ENCODE measurements around the gene KRT13. TPM values are rescaled to one million over a fixed set of nuclear protein-coding genes. Genes with fewer than 3 reads are reported as not detected.

Gene KRT13
- total RNA-seq, 1 donor from 2014 or later, result 112 TPM

DNA sequence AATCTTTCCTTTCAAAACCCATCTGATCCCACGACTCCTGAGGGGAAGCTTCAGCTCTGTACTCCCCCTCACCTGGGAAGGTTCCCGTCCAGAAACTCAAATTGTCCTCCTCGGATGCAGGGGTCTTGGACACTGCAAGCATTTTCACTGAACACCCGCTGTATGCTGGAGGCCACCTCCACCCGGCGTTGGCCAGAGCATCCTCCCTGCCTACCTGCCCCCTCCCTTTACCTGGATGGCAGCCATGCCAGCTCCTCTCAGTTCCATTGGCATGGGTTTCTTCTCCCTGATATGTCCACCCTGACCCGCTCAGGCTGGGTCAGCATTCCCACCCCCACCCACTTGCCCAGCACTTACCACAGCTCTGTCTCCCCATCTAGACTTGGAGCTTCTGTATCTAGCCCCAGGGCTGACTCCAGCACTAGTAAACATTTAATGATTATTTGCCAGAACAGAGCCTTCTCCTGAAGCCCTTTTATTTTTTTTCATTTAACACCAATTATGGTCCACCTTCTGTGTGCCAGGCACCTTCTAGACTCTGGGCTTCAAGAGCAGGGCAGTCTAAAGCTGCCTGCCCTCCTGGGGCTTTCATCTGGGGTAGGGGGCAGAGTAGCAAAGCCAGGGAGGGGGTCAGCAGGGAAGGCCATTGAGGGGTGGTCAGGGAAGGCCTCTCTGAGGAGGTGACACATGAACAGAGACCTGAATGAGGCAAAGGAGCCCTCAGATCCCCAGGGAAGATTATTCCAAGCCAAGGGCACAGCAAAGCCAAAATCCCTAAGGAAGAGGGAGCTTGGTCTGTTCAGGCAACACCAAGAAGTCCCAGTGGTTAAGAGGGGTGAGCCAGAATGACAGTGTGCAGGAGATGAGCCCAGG, 31.6 kb upstream of the KRT13 start:
- H3K27me3 ChIP-seq (ENCODE audit: control insufficient read depth, insufficient read depth, low read length), result no peaks in the 10 kb centered on the region
- no peak for TF ChIP-seq CTCF (IDR thresholded peaks at IDR 0.05; ENCODE audit: insufficient read depth, low read length, severe bottlenecking)
- FAIRE-seq (no peak), DNase-seq (ENCODE audit: low read depth) (no peak)
- H3K36me3 ChIP-seq (ENCODE audit: control insufficient read depth, insufficient read depth, low read length), result no peaks in the 10 kb centered on the region
- H3K4me3 ChIP-seq (ENCODE audit: low read depth, low read length), result no peak overlapping the region

GRCh38 chr17:41535764-41536481, 30.5 kb upstream of the KRT13 start:
- no peak overlapping the region for H3K4me3 ChIP-seq (ENCODE audit: low read depth, low read length)
- TF ChIP-seq CTCF (IDR thresholded peaks at IDR 0.05; ENCODE audit: insufficient read depth, low read length, severe bottlenecking), result no peak
- H3K36me3 ChIP-seq (ENCODE audit: control insufficient read depth, insufficient read depth, low read length), result no peaks in the 10 kb centered on the region
- H3K27me3 ChIP-seq (ENCODE audit: control insufficient read depth, insufficient read depth, low read length), result no peaks in the 10 kb centered on the region
- no peak for FAIRE-seq
- peak; percentile 37 for DNase-seq (ENCODE audit: low read depth)

DNA sequence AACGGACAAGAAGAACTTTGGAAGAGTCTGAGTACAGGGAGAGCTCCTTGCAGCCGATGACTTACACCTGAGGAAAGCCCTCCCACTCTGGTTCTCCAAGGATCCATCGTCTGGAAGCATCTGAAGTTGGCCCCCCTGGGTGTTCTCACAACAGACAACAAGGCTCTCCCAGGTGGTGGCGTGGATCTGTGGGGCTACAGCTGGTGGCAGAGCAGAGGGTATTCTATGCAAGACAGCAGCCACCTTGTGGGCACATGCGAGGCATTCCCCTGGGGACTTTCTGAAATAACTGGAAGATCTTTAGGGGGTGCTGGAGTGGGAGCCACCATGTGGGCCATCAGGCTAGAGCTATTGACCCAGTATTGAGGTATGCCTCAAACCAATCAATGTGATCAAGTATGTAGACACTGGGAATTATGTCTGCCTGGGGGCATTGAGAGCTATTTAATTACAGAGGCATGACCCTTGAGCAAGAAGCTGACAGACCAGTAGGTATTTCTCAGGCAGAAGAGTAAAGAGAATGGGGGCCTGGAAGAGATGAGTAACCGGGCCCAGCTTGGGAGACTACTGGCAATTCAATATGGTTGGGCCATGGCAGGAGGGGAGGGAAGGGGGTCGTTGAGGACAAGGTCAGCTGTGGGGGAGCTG, 29.6 kb upstream of the KRT13 start:
- TF ChIP-seq CTCF (IDR thresholded peaks at IDR 0.05; ENCODE audit: insufficient read depth, low read length, severe bottlenecking), result no peak

GRCh38 chr17:41533613-41534012, 28.2 kb upstream of the KRT13 start:
- no peaks in the 10 kb centered on the region for H3K36me3 ChIP-seq (ENCODE audit: control insufficient read depth, insufficient read depth, low read length)
- FAIRE-seq, result no peak
- H3K4me3 ChIP-seq (ENCODE audit: low read depth, low read length), result no peak overlapping the region
- no peak for TF ChIP-seq CTCF (IDR thresholded peaks at IDR 0.05; ENCODE audit: insufficient read depth, low read length, severe bottlenecking)
- H3K27me3 ChIP-seq (ENCODE audit: control insufficient read depth, insufficient read depth, low read length), result no peaks in the 10 kb centered on the region
- DNase-seq (ENCODE audit: low read depth), result no peak

More for the DNA sequence above, 29.6 kb upstream of the KRT13 start:
- no peaks in the 10 kb centered on the region for H3K36me3 ChIP-seq (ENCODE audit: control insufficient read depth, insufficient read depth, low read length)
- no peak for DNase-seq (ENCODE audit: low read depth)
- FAIRE-seq, result no peak
- H3K4me3 ChIP-seq (ENCODE audit: low read depth, low read length), result no peak overlapping the region
- no peaks in the 10 kb centered on the region for H3K27me3 ChIP-seq (ENCODE audit: control insufficient read depth, insufficient read depth, low read length)

GRCh38 chr17:41532947-41533570, 27.6 kb upstream of the KRT13 start:
- no peaks in the 10 kb centered on the region for H3K27me3 ChIP-seq (ENCODE audit: control insufficient read depth, insufficient read depth, low read length)
- FAIRE-seq (no peak), DNase-seq (ENCODE audit: low read depth) (peak; percentile 43)
- TF ChIP-seq CTCF (IDR thresholded peaks at IDR 0.05; ENCODE audit: insufficient read depth, low read length, severe bottlenecking), result no peak
- no peaks in the 10 kb centered on the region for H3K36me3 ChIP-seq (ENCODE audit: control insufficient read depth, insufficient read depth, low read length)
- H3K4me3 ChIP-seq (ENCODE audit: low read depth, low read length), result no peak overlapping the region
